Calu3 (cell line): ENCODE results near the gene ARL5B. TPM values are rescaled to one million over a fixed set of nuclear protein-coding genes. Genes with fewer than 3 reads are reported as not detected.

Experiments used
- BruUV-seq: library from RNA; stranded (reverse); fragments of 400-500 nt; replicated peaks from 2 replicates; lab custom pipeline; 2021; lab: Mats Ljungman, UMichigan
- CTCF ChIA-PET: fragments of 300-600 bp; sonication (Branson Sonifier 250); formaldehyde crosslinking; loops from one replicate; lab custom pipeline; 2022; ENCODE audit warnings: antibody characterized with exemption; lab: Charles Lee
- DNase-seq: peaks from one replicate; pipeline ENCODE4 v3.0.0; 2022
- H3K27ac Mint-ChIP-seq: one replicate; pipeline ENCODE4 v1.8.0; 2022; ENCODE audit warnings: mixed read lengths; ENCODE audit not compliant: unreplicated experiment
- H3K27me3 Mint-ChIP-seq: one replicate; pipeline ENCODE4 v1.8.0; 2022; ENCODE audit warnings: mixed read lengths; ENCODE audit not compliant: unreplicated experiment
- H3K36me3 Mint-ChIP-seq: one replicate; pipeline ENCODE4 v1.8.0; 2022; ENCODE audit warnings: mild to moderate bottlenecking, moderate library complexity, mixed read lengths; ENCODE audit not compliant: insufficient read depth, unreplicated experiment
- H3K4me1 Mint-ChIP-seq: one replicate; pipeline ENCODE4 v1.8.0; 2022; ENCODE audit warnings: mild to moderate bottlenecking, low read depth, mixed read lengths; ENCODE audit not compliant: unreplicated experiment
- H3K4me3 Mint-ChIP-seq: one replicate; pipeline ENCODE4 v1.8.0; 2022; ENCODE audit warnings: mild to moderate bottlenecking, low read depth, moderate library complexity, mixed read lengths; ENCODE audit not compliant: unreplicated experiment
- H3K9me3 Mint-ChIP-seq: one replicate; pipeline ENCODE4 v1.8.0; 2022; ENCODE audit warnings: low read depth, mixed read lengths; ENCODE audit not compliant: unreplicated experiment
- CTCF ChIP-seq: fragments of 200-600 bp; IDR thresholded peaks from one replicate; pipeline ENCODE4 v1.8.0; 2022; ENCODE audit warnings: antibody characterized with exemption; ENCODE audit not compliant: unreplicated experiment
- intact Hi-C: fragments of 100-400 bp; cut with micrococcal nuclease; formaldehyde crosslinking; loops from one replicate; pipeline ENCODE4 v1.10.0; 2022; ENCODE audit not compliant: unreplicated experiment
- total RNA-seq: library from RNA; stranded (reverse); gene quantifications from 2 replicates; pipeline ENCODE4 v1.2.3, GENCODE V29; 2022

ARL5B gene
- total RNA-seq, 1 experiment from 2014 or later = 15.3 TPM

GRCh38 chr10:18683427-18683826 lies 24.2 kb downstream of the ARL5B start:
- peak overlapping the region; percentile 79 for H3K27ac Mint-ChIP-seq

GRCh38 chr10:18684416-18684815 lies 25.2 kb downstream of the ARL5B start:
- H3K27ac Mint-ChIP-seq = no peak overlapping the region
- H3K27me3 Mint-ChIP-seq = no peaks in the 10 kb centered on the region
- intact Hi-C loops = no loop called here
- CTCF ChIA-PET = interaction anchor here (0.8 to 1.0 kb wide), 2 partner anchors 19 to 26 kb away, joined by 3 to 5 read pairs; no protein-coding TSS in a partner anchor
- peaks cover 28% of the 10 kb centered on the region for H3K36me3 Mint-ChIP-seq
- no TSS peak for BruUV-seq
- H3K9me3 Mint-ChIP-seq = no peaks in the 10 kb centered on the region
- peaks cover 49% of the 10 kb centered on the region for H3K4me1 Mint-ChIP-seq
- H3K4me3 Mint-ChIP-seq = no peak overlapping the region
- no peak for TF ChIP-seq CTCF
- DNase-seq = no peak

More at GRCh38 chr10:18683427-18683826, 24.2 kb downstream of the ARL5B start:
- BruUV-seq = no TSS peak
- intact Hi-C loops = no loop called here
- H3K27me3 Mint-ChIP-seq = no peaks in the 10 kb centered on the region
- peaks cover 28% of the 10 kb centered on the region for H3K36me3 Mint-ChIP-seq
- no peak for TF ChIP-seq CTCF
- no peak for DNase-seq
- no peak overlapping the region for H3K4me3 Mint-ChIP-seq
- H3K9me3 Mint-ChIP-seq = no peaks in the 10 kb centered on the region
- CTCF ChIA-PET = interaction anchor here (1.0 kb wide), 1 partner anchor 18 kb away, joined by 3 read pairs; no protein-coding TSS in a partner anchor
- peaks cover 43% of the 10 kb centered on the region for H3K4me1 Mint-ChIP-seq

- CTCF ChIA-PET = interaction anchor here (0.8 kb wide), 1 partner anchor 26 kb away, joined by 5 read pairs; no protein-coding TSS in a partner anchor
- no peak for TF ChIP-seq CTCF
- BruUV-seq = no TSS peak
- Mint-ChIP-seq H3K4me1 (peaks cover 52% of the 10 kb centered on the region), H3K27me3 (no peaks in the 10 kb centered on the region), H3K27ac (peak overlapping the region; percentile 60), H3K4me3 (no peak overlapping the region), H3K9me3 (no peaks in the 10 kb centered on the region), H3K36me3 (peaks cover 28% of the 10 kb centered on the region)
- DNase-seq = no peak
- intact Hi-C loops = no loop called here
These were observed 25.7 kb downstream of the ARL5B start for GRCh38 chr10:18684953-18685352.

- peaks cover 28% of the 10 kb centered on the region for H3K36me3 Mint-ChIP-seq
- intact Hi-C loops = no loop called here
- H3K4me3 Mint-ChIP-seq = no peak overlapping the region
- no peaks in the 10 kb centered on the region for H3K27me3 Mint-ChIP-seq
- no peaks in the 10 kb centered on the region for H3K9me3 Mint-ChIP-seq
- TF ChIP-seq CTCF = no peak
- CTCF ChIA-PET = no interaction called here
- DNase-seq = no peak
- H3K27ac Mint-ChIP-seq = no peak overlapping the region
- TSS peak; percentile 18 for BruUV-seq
- peaks cover 52% of the 10 kb centered on the region for H3K4me1 Mint-ChIP-seq
These were observed 26.3 kb downstream of the ARL5B start for GRCh38 chr10:18685555-18685954.
